GM19239 (cell line): Measurements from ENCODE around the gene HTR3B.
A peak's percentile ranks its signal among the peaks of the same experiment; 100 is the strongest.

Source experiments
- DNase-seq: peaks from one replicate; pipeline ENCODE4 v3.0.0; 2011; ENCODE audit warnings: low spot score; ENCODE audit not compliant: insufficient read length
- FAIRE-seq: peaks from 2 replicates; lab custom pipeline; 2011; peaks lifted over from hg19 to GRCh38; lab: Jason Lieb, UNC

HTR3B gene

GRCh38 chr11:113985906-113986305, 81.3 kb downstream of the HTR3B start:
- DNase-seq, result no peak
- no peak for FAIRE-seq

GRCh38 chr11:113986351-113987140, 82.0 kb downstream of the HTR3B start:
- no peak for FAIRE-seq
- no peak for DNase-seq

GRCh38 chr11:113989381-113989780, 84.8 kb downstream of the HTR3B start:
- DNase-seq (no peak), FAIRE-seq (no peak)

GRCh38 chr11:113989916-113990315, 85.3 kb downstream of the HTR3B start:
- FAIRE-seq, result no peak

GRCh38 chr11:113991170-113991569, 86.6 kb downstream of the HTR3B start:
- FAIRE-seq (no peak), DNase-seq (no peak)

More at GRCh38 chr11:113989916-113990315, 85.3 kb downstream of the HTR3B start:
- DNase-seq, result no peak

- no peak for FAIRE-seq
- no peak for DNase-seq
These were observed 87.3 kb downstream of the HTR3B start for GRCh38 chr11:113991718-113992458.

- FAIRE-seq, result no peak
- DNase-seq, result no peak
These were observed 88.0 kb downstream of the HTR3B start for GRCh38 chr11:113992459-113993110.

GRCh38 chr11:113994077-113994954, 89.7 kb downstream of the HTR3B start:
- no peak for DNase-seq
- peak; percentile 82 for FAIRE-seq
